BJ (cell line): ENCODE measurements around the gene TMEM269. TPM values are rescaled to one million over a fixed set of nuclear protein-coding genes. Genes with fewer than 3 reads are reported as not detected.
"Not testable (repeated sequence)": the region's sequence is repeated elsewhere in the genome, so short reads cannot be mapped to it uniquely, and the experiment has no call there.

ENCODE experiments used
- CTCF ChIA-PET: fragments of 350-600 bp; formaldehyde crosslinking; extraction: SDS; loops from one replicate; lab custom pipeline; 2021; ENCODE audit warnings: antibody characterized with exemption, inconsistent platforms; lab: Yijun Ruan, JAX
- POLR2A ChIA-PET: fragments of 300-600 bp; sonication (Branson Sonifier 250); formaldehyde crosslinking; extraction: SDS; loops from one replicate; lab custom pipeline; 2021; ENCODE audit warnings: antibody characterized with exemption; lab: Charles Lee
- DNase-seq: peaks from one replicate; pipeline ENCODE4 v3.0.0-alpha.2; 2011; ENCODE audit warnings: low read depth
- H3K27me3 ChIP-seq: 2 replicates; pipeline ENCODE4 v1.6.0; 2011; ENCODE audit warnings: low read length; ENCODE audit not compliant: control insufficient read depth, insufficient read depth
- H3K36me3 ChIP-seq: 2 replicates; pipeline ENCODE4 v1.5.1; 2011; ENCODE audit warnings: low read length; ENCODE audit not compliant: control insufficient read depth, insufficient read depth
- H3K4me3 ChIP-seq: 2 replicates; pipeline ENCODE4 v1.5.1; 2011; ENCODE audit warnings: low read depth, mild to moderate bottlenecking, control low read depth, low read length
- CTCF ChIP-seq: IDR thresholded peaks from 2 replicates; pipeline ENCODE4 v1.5.1; 2011; ENCODE audit warnings: low read depth, mild to moderate bottlenecking, control low read depth, inconsistent platforms, low read length, moderate library complexity; ENCODE audit not compliant: insufficient read depth
- polyA plus RNA-seq: library from polyadenylated mRNA; depleted of rRNA; stranded (reverse); fragments of >200 nt; gene quantifications from 2 replicates; pipeline ENCODE4 v1.2.3, GENCODE V29; 2011

TMEM269 gene
- polyA plus RNA-seq, 1 experiment, result not detected

- Histone ChIP-seq H3K4me3 (no peak overlapping the region), H3K36me3 (no peaks in the 10 kb centered on the region), H3K27me3 (peaks cover 2% of the 10 kb centered on the region; the same call in 1 of the 2 replicates)
- ChIA-PET POLR2A (no interaction called here), CTCF (no interaction called here)
- DNase-seq, result no peak
- no peak for TF ChIP-seq CTCF
Observed at GRCh38 chr1:42797979-42798378, 13.2 kb downstream of the TMEM269 start.

DNA sequence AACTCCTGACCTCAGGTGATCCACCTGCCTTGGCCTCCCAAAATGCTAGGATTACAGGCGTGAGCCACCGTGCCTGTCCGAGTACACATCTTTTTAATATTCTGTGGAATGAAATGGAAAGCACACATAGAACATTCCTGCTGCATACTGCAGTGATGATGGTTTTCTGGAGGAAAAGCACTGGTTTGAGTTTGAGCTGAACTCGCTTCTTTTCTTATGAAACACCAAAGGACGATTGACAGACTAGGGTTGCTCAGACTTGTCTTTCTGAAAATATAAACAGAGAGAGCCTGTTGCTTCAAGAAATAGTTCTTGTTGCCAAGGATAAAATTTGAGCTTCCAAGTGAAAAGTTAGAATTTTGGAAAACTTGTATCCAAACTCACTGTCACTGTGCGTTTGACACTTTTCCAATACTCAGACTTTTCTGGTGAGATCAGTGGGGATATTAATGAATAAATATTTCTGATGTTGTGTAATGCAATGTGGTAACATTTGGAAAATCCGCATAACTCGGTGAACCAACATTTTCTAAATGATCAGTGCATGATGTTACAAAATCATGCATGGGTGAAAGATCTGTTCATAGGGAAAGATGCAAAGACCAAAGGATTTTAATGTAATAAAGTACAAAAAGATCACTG, 17.2 kb downstream of the TMEM269 start:
- no peak for DNase-seq
- H3K36me3 ChIP-seq, result no peaks in the 10 kb centered on the region; the same call in 1 of the 2 replicates
- H3K27me3 ChIP-seq, result peaks cover 2% of the 10 kb centered on the region; the same call in 1 of the 2 replicates
- POLR2A ChIA-PET, result no interaction called here
- CTCF ChIA-PET, result interaction anchor here (2.1 kb wide), 1 partner anchor 9 kb away, joined by 6 read pairs; no protein-coding TSS in a partner anchor
- no peak overlapping the region for H3K4me3 ChIP-seq
- TF ChIP-seq CTCF, result no peak

DNA sequence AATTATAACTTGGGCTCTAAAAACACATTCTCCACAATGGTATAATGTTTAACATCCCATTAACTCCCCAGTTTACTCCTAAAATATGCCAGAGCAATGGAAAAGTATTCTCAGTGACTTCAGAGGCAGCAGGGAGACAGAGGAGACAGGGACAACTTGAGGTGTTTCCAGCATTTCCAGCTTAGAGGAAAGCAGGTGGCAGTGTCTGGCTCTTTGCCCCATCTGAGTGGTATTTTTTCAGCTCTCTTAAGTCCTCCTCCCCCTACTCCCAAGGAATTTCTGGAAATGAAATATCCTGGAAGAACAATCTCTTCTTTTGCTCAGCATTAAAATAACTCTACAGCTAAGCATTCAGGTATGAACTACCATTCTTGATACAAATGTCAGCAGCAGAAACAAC, 21.4 kb downstream of the TMEM269 start:
- POLR2A ChIA-PET, result interaction anchor here (0.6 kb wide), 1 partner anchor 47 kb away, joined by 3 read pairs; no protein-coding TSS in a partner anchor
- TF ChIP-seq CTCF, result no peak
- H3K27me3 ChIP-seq, result no peaks in the 10 kb centered on the region
- CTCF ChIA-PET, result interaction anchor here (1.6 kb wide), 1 partner anchor 28 kb away, joined by 4 read pairs; no protein-coding TSS in a partner anchor
- no peak for DNase-seq
- no peak overlapping the region for H3K4me3 ChIP-seq
- H3K36me3 ChIP-seq, result no peaks in the 10 kb centered on the region; the same call in 1 of the 2 replicates

GRCh38 chr1:42806593-42806992, 21.8 kb downstream of the TMEM269 start:
- H3K27me3 ChIP-seq, result no peaks in the 10 kb centered on the region
- H3K4me3 ChIP-seq, result no peak overlapping the region
- no peak for TF ChIP-seq CTCF
- DNase-seq, result no peak
- no peaks in the 10 kb centered on the region; the same call in 1 of the 2 replicates for H3K36me3 ChIP-seq
- POLR2A ChIA-PET, result interaction anchor here (0.6 kb wide), 1 partner anchor 46 kb away, joined by 3 read pairs; no protein-coding TSS in a partner anchor
- CTCF ChIA-PET, result interaction anchor here (1.3 to 1.8 kb wide), 3 partner anchors 10 to 106 kb away, joined by 3 to 6 read pairs (median 4); partner anchors contain the start of gene ERMAP

- CTCF ChIA-PET, result interaction anchor here (1.3 to 1.8 kb wide), 2 partner anchors 9 to 106 kb away, joined by 3 to 6 read pairs; partner anchors contain the start of gene ERMAP
- POLR2A ChIA-PET, result no interaction called here
- Histone ChIP-seq H3K27me3 (no peaks in the 10 kb centered on the region), H3K4me3 (no peak overlapping the region), H3K36me3 (no peaks in the 10 kb centered on the region; the same call in 1 of the 2 replicates)
- TF ChIP-seq CTCF, result no peak
- no peak for DNase-seq
Observed at GRCh38 chr1:42807056-42807668, 22.4 kb downstream of the TMEM269 start.

DNA sequence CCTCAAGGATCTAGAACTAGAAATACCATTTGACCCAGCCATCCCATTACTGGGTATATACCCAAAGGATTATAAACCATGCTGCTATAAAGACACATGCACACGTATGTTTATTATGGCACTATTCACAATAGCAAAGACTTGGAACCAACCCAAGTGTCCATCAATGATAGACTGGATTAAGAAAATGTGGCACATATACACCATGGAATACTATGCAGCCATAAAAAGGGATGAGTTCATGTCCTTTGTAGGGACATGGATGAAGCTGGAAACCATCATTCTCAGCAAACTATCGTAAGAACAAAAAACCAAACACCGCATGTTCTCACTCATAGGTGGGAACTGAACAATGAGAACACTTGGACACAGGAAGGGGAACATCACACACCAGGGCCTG, 30.0 kb downstream of the TMEM269 start:
- POLR2A ChIA-PET, CTCF ChIA-PET, H3K36me3 ChIP-seq, H3K27me3 ChIP-seq, DNase-seq, H3K4me3 ChIP-seq: not testable (repeated sequence)
